NCI-H2081 (cell line): Measurements from ENCODE around the gene TGFB1I1.

Source experiments
- DNase-seq, 2 experiments: peaks; one replicate each; lab custom pipeline; 2025; lab: John Stamatoyannopoulos, UW

TGFB1I1 gene

GRCh38 chr16:31452631-31453106 is 19.3 kb upstream of the TGFB1I1 start:
- no peak for DNase-seq

GRCh38 chr16:31453255-31454204 is 18.4 kb upstream of the TGFB1I1 start:
- no peak for DNase-seq

- DNase-seq: peak in 1 of 2 experiments; percentile 1
These were observed 16.2 kb upstream of the TGFB1I1 start for GRCh38 chr16:31455601-31456314.

GRCh38 chr16:31456988-31457360 is 15.0 kb upstream of the TGFB1I1 start:
- no peak for DNase-seq

GRCh38 chr16:31458073-31458843 is 13.7 kb upstream of the TGFB1I1 start:
- peak in 1 of 2 experiments; percentile 38 for DNase-seq

GRCh38 chr16:31458844-31459686 is 12.9 kb upstream of the TGFB1I1 start, which contains the start of gene ARMC5:
Gene ARMC5 (plus strand): TSS chr16:31459501. CDS start chr16:31459525, 24 bp downstream.
- DNase-seq: peak; percentile 89 to 94

- peak; percentile 96 to 97 for DNase-seq
These were observed 12.0 kb upstream of the TGFB1I1 start for GRCh38 chr16:31459687-31460581.

GRCh38 chr16:31460582-31461002 is 11.4 kb upstream of the TGFB1I1 start:
- DNase-seq: peak in 1 of 2 experiments; percentile 11

GRCh38 chr16:31461201-31461920 is 10.6 kb upstream of the TGFB1I1 start:
- DNase-seq: no peak

- DNase-seq: no peak
These were observed 9.8 kb upstream of the TGFB1I1 start for GRCh38 chr16:31461921-31462804.

- no peak for DNase-seq
These were observed 7.6 kb upstream of the TGFB1I1 start for GRCh38 chr16:31464348-31464769.

- no peak for DNase-seq
These were observed 7.1 kb upstream of the TGFB1I1 start for GRCh38 chr16:31464781-31465260.

- DNase-seq: no peak
These were observed 6.1 kb upstream of the TGFB1I1 start for GRCh38 chr16:31465788-31466370.

GRCh38 chr16:31466381-31466841 is 5.5 kb upstream of the TGFB1I1 start:
- no peak for DNase-seq

- no peak for DNase-seq
These were observed 4.7 kb upstream of the TGFB1I1 start for GRCh38 chr16:31467151-31467773.

- DNase-seq: no peak
These were observed 4.1 kb upstream of the TGFB1I1 start for GRCh38 chr16:31467858-31468257.

- no peak for DNase-seq
These were observed 1.3 kb upstream of the TGFB1I1 start for GRCh38 chr16:31470615-31471014.
